ENCODE results near the gene DNAJC16.
"Not testable (repeated sequence)": the region's sequence is repeated elsewhere in the genome, so short reads cannot be mapped to it uniquely, and the experiment has no call there.

DNAJC16 gene

DNA sequence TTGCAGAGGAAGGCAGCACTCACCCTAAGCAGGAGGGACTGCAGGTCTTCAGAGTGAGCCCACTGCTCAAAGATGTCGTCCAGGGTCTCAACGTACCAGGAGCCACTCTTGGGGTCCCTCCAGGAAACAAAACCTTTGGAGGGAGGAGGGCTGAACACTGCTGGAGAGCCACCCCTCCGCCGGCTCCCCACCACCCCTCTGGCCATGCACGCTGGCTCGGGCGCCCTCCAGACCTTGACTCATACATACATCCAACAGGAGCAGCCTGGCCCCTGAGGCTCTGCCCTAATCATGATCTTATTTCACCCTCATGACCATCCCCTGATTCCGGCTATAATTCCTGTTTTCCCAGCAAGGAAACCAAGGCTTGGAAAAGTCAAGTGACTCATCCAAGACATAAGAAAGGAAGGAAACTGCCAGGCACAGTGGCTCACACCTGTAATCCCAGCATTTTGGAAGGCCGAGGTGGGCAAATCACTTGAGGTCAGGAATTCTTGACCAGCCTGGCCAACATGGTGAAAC is 32.7 kb upstream of the DNAJC16 start:
- DNase-seq (ENCODE audit: low spot score in 2 of 2) (no peak), ATAC-seq (no peak)
- no peaks in the 10 kb centered on the region for H3K9me3 Mint-ChIP-seq
- no peak overlapping the region for H3K27ac Mint-ChIP-seq
- no peak overlapping the region for H3K4me3 Mint-ChIP-seq
- H3K4me1 Mint-ChIP-seq: no peaks in the 10 kb centered on the region
- peaks cover 49% of the 10 kb centered on the region for H3K36me3 Mint-ChIP-seq

GRCh38 chr1:15500184-15501178 is 26.2 kb upstream of the DNAJC16 start:
- no peak for DNase-seq (ENCODE audit: low spot score in 2 of 2)
- Mint-ChIP-seq H3K4me1 (no peaks in the 10 kb centered on the region), H3K36me3 (peaks cover 38% of the 10 kb centered on the region), H3K4me3 (no peak overlapping the region), H3K9me3 (no peaks in the 10 kb centered on the region), H3K27ac (no peak overlapping the region)
- no peak for ATAC-seq

DNA sequence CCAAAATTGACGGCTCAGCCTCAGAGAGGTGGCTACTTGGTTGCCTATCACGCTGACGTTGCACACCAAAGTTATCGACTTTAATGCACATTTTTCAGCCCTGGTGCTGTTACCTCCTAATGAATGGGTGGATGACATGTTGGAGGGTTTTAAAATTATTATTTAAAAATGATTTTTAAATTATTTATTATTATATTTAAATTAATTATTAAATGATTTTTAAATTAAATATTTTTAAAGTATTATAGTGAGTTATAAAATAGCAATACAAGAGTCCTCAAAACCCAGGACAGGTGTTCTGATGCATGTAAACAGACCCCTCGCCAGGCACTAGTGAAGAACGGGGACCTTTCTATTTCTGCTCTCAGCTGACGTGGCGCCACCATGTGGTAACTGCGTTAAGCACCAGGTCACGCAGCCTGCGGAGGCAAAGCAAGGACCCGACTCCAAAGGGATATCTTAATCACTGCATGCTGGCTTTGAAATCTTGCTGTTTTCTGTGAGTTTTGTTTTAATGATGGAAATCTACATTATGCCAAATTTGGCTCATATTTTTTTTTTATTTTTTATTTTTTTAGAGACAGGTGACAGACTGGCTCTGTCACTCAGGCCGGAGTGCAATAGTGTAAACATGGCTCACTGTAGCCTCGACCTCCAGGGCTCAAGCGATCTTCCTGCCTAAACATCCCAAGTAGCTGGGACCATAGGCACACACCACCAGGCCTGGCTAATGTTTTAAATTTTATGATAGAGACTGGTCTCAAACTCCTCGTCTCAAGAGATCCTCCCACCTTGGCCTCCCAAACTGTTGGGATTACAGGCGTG is 25.2 kb upstream of the DNAJC16 start:
- DNase-seq (ENCODE audit: low spot score in 2 of 2) (peak; percentile 39 to 72), ATAC-seq (peak; percentile 63)
- Mint-ChIP-seq H3K4me1 (no peaks in the 10 kb centered on the region), H3K9me3 (no peaks in the 10 kb centered on the region), H3K4me3 (no peak overlapping the region), H3K36me3 (peaks cover 29% of the 10 kb centered on the region), H3K27ac (no peak overlapping the region)

DNA sequence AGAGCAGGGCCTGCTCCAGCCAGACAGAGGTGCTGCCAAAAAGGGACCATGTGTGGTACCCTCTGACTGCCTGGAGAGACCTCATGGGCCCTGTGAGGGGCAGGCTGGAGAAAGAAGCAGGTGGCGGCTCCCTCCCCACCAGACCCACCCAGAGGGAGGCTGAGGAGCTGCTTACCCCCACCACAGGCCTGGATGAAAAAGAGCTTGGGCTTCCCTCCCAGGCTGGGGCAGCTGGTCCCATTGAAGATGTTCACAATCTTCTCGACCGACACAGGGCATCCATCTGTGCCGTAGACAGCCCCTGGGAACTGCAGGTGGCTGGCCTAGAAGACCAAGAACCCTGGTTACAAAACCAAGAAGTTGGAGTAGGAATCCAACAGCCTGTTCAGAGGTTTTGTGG is 22.2 kb upstream of the DNAJC16 start:
- Mint-ChIP-seq H3K27ac (no peak overlapping the region), H3K4me1 (no peaks in the 10 kb centered on the region), H3K9me3 (no peaks in the 10 kb centered on the region), H3K36me3 (peaks cover 19% of the 10 kb centered on the region), H3K4me3 (no peak overlapping the region)
- no peak for ATAC-seq
- DNase-seq (ENCODE audit: low spot score in 2 of 2): no peak

DNA sequence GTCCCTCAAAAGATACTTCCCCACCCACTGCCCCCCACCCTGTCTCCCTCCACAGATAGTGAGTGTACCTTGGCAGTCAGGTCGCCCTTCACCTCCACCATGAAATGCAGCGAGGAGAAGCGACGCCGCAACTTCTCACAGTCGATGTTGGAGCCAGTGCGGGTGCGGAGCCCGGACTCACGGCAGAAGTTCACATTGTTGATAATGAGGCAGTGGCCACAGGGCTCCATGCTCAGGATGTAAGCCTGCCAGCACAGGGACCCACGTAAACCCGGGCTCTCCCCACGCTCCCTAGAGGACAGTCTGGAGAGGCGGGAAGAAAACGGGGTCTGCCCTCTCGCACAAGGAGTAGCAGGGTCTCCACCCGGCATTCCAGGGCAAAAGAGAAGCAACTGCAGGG is 19.8 kb upstream of the DNAJC16 start:
- Mint-ChIP-seq H3K4me3 (no peak overlapping the region), H3K4me1 (peaks cover 6% of the 10 kb centered on the region), H3K9me3 (no peaks in the 10 kb centered on the region), H3K27ac (no peak overlapping the region), H3K36me3 (peaks cover 22% of the 10 kb centered on the region)
- ATAC-seq: no peak
- DNase-seq (ENCODE audit: low spot score in 2 of 2): no peak

- Mint-ChIP-seq H3K27ac (no peak overlapping the region), H3K9me3 (no peaks in the 10 kb centered on the region), H3K4me3 (no peak overlapping the region), H3K36me3 (peaks cover 26% of the 10 kb centered on the region), H3K4me1 (peaks cover 6% of the 10 kb centered on the region)
- ATAC-seq (no peak), DNase-seq (ENCODE audit: low spot score in 2 of 2) (no peak)
These were observed 19.4 kb upstream of the DNAJC16 start for GRCh38 chr1:15507278-15507677.

GRCh38 chr1:15508700-15509487 is 17.8 kb upstream of the DNAJC16 start:
- H3K9me3 Mint-ChIP-seq: no peaks in the 10 kb centered on the region
- no peak overlapping the region for H3K27ac Mint-ChIP-seq
- peaks cover 18% of the 10 kb centered on the region for H3K36me3 Mint-ChIP-seq
- H3K4me3 Mint-ChIP-seq: no peak overlapping the region
- ATAC-seq (no peak), DNase-seq (ENCODE audit: low spot score in 2 of 2) (no peak)
- H3K4me1 Mint-ChIP-seq: peaks cover 6% of the 10 kb centered on the region

DNA sequence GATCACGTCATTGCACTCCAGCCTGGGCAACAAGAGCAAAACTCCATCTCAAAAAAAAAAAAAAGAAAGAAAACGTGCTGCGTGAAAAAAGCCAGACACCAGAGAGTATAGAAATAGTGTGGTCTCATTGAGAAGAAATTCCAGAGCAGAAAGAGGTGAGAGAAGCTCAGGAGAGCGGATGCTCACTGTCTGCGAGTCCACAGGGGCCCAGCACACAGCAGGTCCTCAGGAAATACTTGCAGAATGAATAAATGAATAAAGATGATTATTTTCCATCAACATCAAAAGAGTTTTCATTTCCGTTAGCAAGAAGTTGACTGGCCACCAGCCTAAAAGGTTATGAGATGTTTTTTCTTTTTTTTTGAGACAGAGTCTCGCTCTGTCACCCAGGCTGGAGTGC is 17.1 kb upstream of the DNAJC16 start:
- peaks cover 17% of the 10 kb centered on the region for H3K36me3 Mint-ChIP-seq
- no peaks in the 10 kb centered on the region for H3K9me3 Mint-ChIP-seq
- ATAC-seq: no peak
- H3K4me3 Mint-ChIP-seq: no peak overlapping the region
- no peak overlapping the region for H3K27ac Mint-ChIP-seq
- peaks cover 12% of the 10 kb centered on the region for H3K4me1 Mint-ChIP-seq
- DNase-seq (ENCODE audit: low spot score in 2 of 2): no peak

GRCh38 chr1:15510611-15511405 is 15.8 kb upstream of the DNAJC16 start:
- H3K9me3 Mint-ChIP-seq: no peaks in the 10 kb centered on the region
- peaks cover 25% of the 10 kb centered on the region for H3K36me3 Mint-ChIP-seq
- H3K4me1 Mint-ChIP-seq: peaks cover 22% of the 10 kb centered on the region
- peak overlapping the region; percentile 35 for H3K27ac Mint-ChIP-seq
- DNase-seq (ENCODE audit: low spot score in 2 of 2) (no peak), ATAC-seq (no peak)
- H3K4me3 Mint-ChIP-seq: no peak overlapping the region

- Mint-ChIP-seq H3K36me3 (peaks cover 45% of the 10 kb centered on the region), H3K9me3 (no peaks in the 10 kb centered on the region), H3K27ac (no peak overlapping the region), H3K4me3 (no peak overlapping the region), H3K4me1 (peaks cover 22% of the 10 kb centered on the region)
- DNase-seq (ENCODE audit: low spot score in 2 of 2) (no peak), ATAC-seq (no peak)
These were observed 13.5 kb upstream of the DNAJC16 start for GRCh38 chr1:15513192-15513591.

DNA sequence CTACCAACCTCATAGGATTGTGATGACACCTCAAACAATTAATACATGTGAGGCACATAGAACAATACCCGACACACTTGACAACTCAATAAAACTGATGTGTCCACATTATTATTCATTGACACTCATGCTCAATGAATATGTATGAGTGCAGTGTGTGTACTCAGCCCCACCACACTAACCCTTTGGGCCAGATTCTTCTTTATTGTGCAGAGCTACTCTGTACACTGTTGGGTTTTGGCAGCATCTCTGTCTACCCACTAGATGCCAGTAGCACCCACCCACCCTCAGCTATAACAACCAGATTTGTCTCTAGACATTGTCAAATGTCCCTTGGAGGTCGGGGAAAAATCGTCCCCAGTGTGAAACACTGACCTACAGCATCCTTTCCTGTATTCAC is 12.7 kb upstream of the DNAJC16 start:
- no peak for DNase-seq (ENCODE audit: low spot score in 2 of 2)
- Mint-ChIP-seq H3K4me3 (no peak overlapping the region), H3K27ac (peak overlapping the region; percentile 84), H3K36me3 (peaks cover 47% of the 10 kb centered on the region), H3K4me1 (peaks cover 22% of the 10 kb centered on the region), H3K9me3 (no peaks in the 10 kb centered on the region)
- ATAC-seq: no peak

- DNase-seq (ENCODE audit: low spot score in 2 of 2); H3K4me3 Mint-ChIP-seq; H3K9me3 Mint-ChIP-seq: not testable (repeated sequence)
- peak; percentile 29 for ATAC-seq
- Mint-ChIP-seq H3K4me1 (peaks cover 22% of the 10 kb centered on the region), H3K27ac (peak overlapping the region; percentile 84), H3K36me3 (peaks cover 47% of the 10 kb centered on the region)
These were observed 12.1 kb upstream of the DNAJC16 start for GRCh38 chr1:15514557-15514956.

DNA sequence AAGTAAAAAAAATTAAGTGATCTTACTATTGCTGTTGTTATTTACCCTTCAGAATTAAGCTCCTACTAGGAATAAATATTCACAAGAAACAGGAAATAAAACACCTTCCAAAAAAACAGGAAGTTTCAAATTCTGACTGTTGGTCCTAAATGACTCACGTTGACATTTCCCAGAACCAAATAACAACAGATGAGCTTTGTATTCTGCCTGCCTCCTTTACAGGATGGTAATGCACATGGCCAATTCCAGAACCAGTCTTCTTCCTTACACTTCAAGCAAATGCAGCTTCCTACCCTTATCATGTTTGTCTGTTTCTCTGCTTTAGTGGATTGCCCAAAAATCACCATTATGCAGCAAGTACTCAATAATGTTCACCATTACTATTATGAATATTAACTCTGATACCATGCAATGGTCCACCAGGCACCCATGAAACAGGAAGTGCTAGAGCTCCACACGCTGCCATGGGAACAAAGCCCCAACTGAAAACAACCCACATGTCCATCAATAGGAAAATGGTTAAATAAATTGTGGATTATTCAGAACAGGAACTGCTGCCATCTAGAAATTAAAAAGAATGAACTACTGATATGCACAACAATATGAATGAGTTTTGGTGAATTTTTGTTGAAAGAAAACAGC is 11.5 kb upstream of the DNAJC16 start:
- H3K27ac Mint-ChIP-seq: peak overlapping the region; percentile 84
- peak; percentile 61 for ATAC-seq
- peaks cover 47% of the 10 kb centered on the region for H3K36me3 Mint-ChIP-seq
- no peaks in the 10 kb centered on the region for H3K9me3 Mint-ChIP-seq
- no peak for DNase-seq (ENCODE audit: low spot score in 2 of 2)
- peak overlapping the region; percentile 35 for H3K4me3 Mint-ChIP-seq
- H3K4me1 Mint-ChIP-seq: peaks cover 22% of the 10 kb centered on the region

GRCh38 chr1:15519625-15520024 is 7.0 kb upstream of the DNAJC16 start:
- no peak overlapping the region for H3K4me3 Mint-ChIP-seq
- H3K4me1 Mint-ChIP-seq: peaks cover 26% of the 10 kb centered on the region
- DNase-seq (ENCODE audit: low spot score in 2 of 2) (no peak), ATAC-seq (no peak)
- H3K36me3 Mint-ChIP-seq: peaks cover 34% of the 10 kb centered on the region
- H3K27ac Mint-ChIP-seq: peak overlapping the region; percentile 21
- H3K9me3 Mint-ChIP-seq: no peaks in the 10 kb centered on the region
